H1 (cell line): ENCODE data around the gene TMEM79. TPM values are rescaled to one million over a fixed set of nuclear protein-coding genes. Genes with fewer than 3 reads are reported as not detected.

ENCODE experiments used
- CTCF ChIA-PET: fragments of 300-600 bp; sonication (Branson Sonifier 250); formaldehyde crosslinking; loops from one replicate; lab custom pipeline; 2021; ENCODE audit not compliant: partially characterized antibody; lab: Charles Lee
- POLR2A ChIA-PET: fragments of 300-600 bp; sonication (Branson Sonifier 250); formaldehyde crosslinking; loops from one replicate; lab custom pipeline; 2021; ENCODE audit warnings: inconsistent platforms; ENCODE audit not compliant: partially characterized antibody; lab: Charles Lee
- DNase-seq, 2 experiments: peaks; one replicate each; pipeline versions ENCODE4 v3.0.0 to v3.0.0-alpha.2; 2010 to 2022; ENCODE audit warnings: low spot score in 2 of 2, low read depth in 1 of 2, mixed read lengths in 1 of 2
- FAIRE-seq: peaks from 2 replicates; lab custom pipeline; 2011; peaks lifted over from hg19 to GRCh38; lab: Jason Lieb, UNC
- H2AFZ ChIP-seq: 2 replicates; pipeline ENCODE4 v1.8.1; 2012; ENCODE audit warnings: low read length, inconsistent platforms
- H2AK5ac ChIP-seq: 2 replicates; pipeline ENCODE4 v1.6.1; 2013; ENCODE audit warnings: low read depth, low read length
- H2BK120ac ChIP-seq: replicated peaks from 2 replicates; pipeline ENCODE3; 2013; ENCODE audit warnings: low read depth, low read length, inconsistent platforms
- H2BK12ac ChIP-seq: 2 replicates; pipeline ENCODE4 v1.6.1; 2013; ENCODE audit warnings: low read depth, low read length
- H2BK15ac ChIP-seq: 2 replicates; pipeline ENCODE4 v1.6.1; 2013; ENCODE audit warnings: low read length
- H2BK20ac ChIP-seq: 2 replicates; pipeline ENCODE4 v1.6.1; 2013; ENCODE audit warnings: low read length
- H2BK5ac ChIP-seq: 2 replicates; pipeline ENCODE4 v1.6.1; 2013; ENCODE audit warnings: low read depth, low read length
- H3K14ac ChIP-seq: 2 replicates; pipeline ENCODE4 v1.6.1; 2013; ENCODE audit warnings: inconsistent platforms; ENCODE audit not compliant: insufficient read length
- H3K18ac ChIP-seq: 2 replicates; pipeline ENCODE4 v1.6.1; 2013; ENCODE audit warnings: low read length; ENCODE audit errors: extremely low read depth
- H3K23ac ChIP-seq: 2 replicates; pipeline ENCODE4 v1.6.1; 2013; ENCODE audit warnings: inconsistent platforms; ENCODE audit not compliant: insufficient read length
- H3K23me2 ChIP-seq: 2 replicates; pipeline ENCODE4 v1.6.1; 2013; ENCODE audit warnings: low read depth, low read length
- H3K27ac ChIP-seq: 2 replicates; pipeline ENCODE4 v1.6.1; 2011; ENCODE audit warnings: low read depth, low read length, inconsistent platforms
- H3K27me3 ChIP-seq, 4 experiments: replicated peaks in 1 of 4; 1 replicate in 1 of 4; 2 replicates in 3 of 4; pipeline versions ENCODE4 v1.6.1 to v1.8.1; 2011 to 2013; ENCODE audit warnings: low read length in 3 of 4, mild to moderate bottlenecking in 3 of 4, inconsistent platforms in 2 of 4, mixed read lengths in 2 of 4, moderate library complexity in 1 of 4; ENCODE audit not compliant: control insufficient read depth in 3 of 4, insufficient read depth in 3 of 4; ENCODE audit errors: extremely low read depth in 1 of 4
- H3K36me3 ChIP-seq, 4 experiments: 2 replicates each; pipeline versions ENCODE4 v1.6.1 to v1.8.1; 2011 to 2013; ENCODE audit warnings: mild to moderate bottlenecking in 4 of 4, low read length in 3 of 4, moderate library complexity in 2 of 4, control low read depth in 1 of 4, inconsistent platforms in 1 of 4; ENCODE audit not compliant: insufficient read depth in 4 of 4, control insufficient read depth in 2 of 4
- H3K4ac ChIP-seq: replicated peaks from 2 replicates; pipeline ENCODE3; 2013; ENCODE audit warnings: low read length, low read depth, mixed read lengths, inconsistent platforms; ENCODE audit not compliant: insufficient read length
- H3K4me1 ChIP-seq, 4 experiments: replicated peaks in 1 of 4; 1 replicate in 1 of 4; 2 replicates in 3 of 4; pipeline versions ENCODE4 v1.6.1 to v1.8.1; 2011 to 2013; ENCODE audit warnings: low read length in 3 of 4, inconsistent platforms in 2 of 4, mixed read lengths in 1 of 4; ENCODE audit not compliant: insufficient read depth in 4 of 4, control insufficient read depth in 3 of 4
- H3K4me2 ChIP-seq, 2 experiments: 2 replicates each; pipeline versions ENCODE4 v1.6.1 to v1.8.1; 2011 to 2013; ENCODE audit warnings: low read depth in 2 of 2, low read length in 2 of 2, control low read depth in 1 of 2, inconsistent platforms in 1 of 2, mild to moderate bottlenecking in 1 of 2; ENCODE audit not compliant: insufficient read depth in 1 of 2
- H3K4me3 ChIP-seq, 4 experiments: fragments of 200-600, 300-600 bp in 1 of 4; sonication (generic), shearing (Covaris generic), sonication (Bioruptor Twin) in 1 of 4; 2 replicates each; pipeline versions ENCODE4 v1.5.1 to v1.8.1; 2011 to 2016; ENCODE audit warnings: low read length in 4 of 4, low read depth in 3 of 4, control low read depth in 2 of 4, inconsistent platforms in 2 of 4, mild to moderate bottlenecking in 2 of 4, mixed read lengths in 1 of 4, moderate library complexity in 1 of 4; ENCODE audit not compliant: insufficient read depth in 2 of 4; ENCODE audit errors: extremely low read depth in 1 of 4
- H3K56ac ChIP-seq: replicated peaks from 2 replicates; pipeline ENCODE3; 2013; ENCODE audit warnings: low read depth, mild to moderate bottlenecking, mixed read lengths, low read length, inconsistent platforms; ENCODE audit not compliant: insufficient read length
- H3K79me1 ChIP-seq: 2 replicates; pipeline ENCODE4 v1.6.1; 2013; ENCODE audit warnings: low read depth, low read length, control low read depth
- H3K79me2 ChIP-seq, 2 experiments: 2 replicates each; pipeline versions ENCODE4 v1.6.1 to v1.8.1; 2012 to 2013; ENCODE audit warnings: low read length in 2 of 2, mild to moderate bottlenecking in 2 of 2, inconsistent platforms in 1 of 2; ENCODE audit not compliant: insufficient read depth in 2 of 2, control insufficient read depth in 1 of 2
- H3K9ac ChIP-seq, 4 experiments: replicated peaks in 1 of 4; 1 replicate in 1 of 4; 2 replicates in 3 of 4; pipeline versions ENCODE4 v1.6.1 to v1.8.1; 2011 to 2013; ENCODE audit warnings: low read depth in 3 of 4, low read length in 3 of 4, control low read depth in 2 of 4, mild to moderate bottlenecking in 2 of 4, moderate library complexity in 2 of 4, inconsistent platforms in 1 of 4; ENCODE audit errors: extremely low read depth in 1 of 4
- H3K9me3 ChIP-seq, 2 experiments: 2 replicates each; pipeline versions ENCODE4 v1.6.1 to v1.8.1; 2012 to 2013; ENCODE audit warnings: mild to moderate bottlenecking in 2 of 2, moderate library complexity in 2 of 2, control low read depth in 1 of 2, inconsistent platforms in 1 of 2, low read depth in 1 of 2, low read length in 1 of 2, mixed read lengths in 1 of 2; ENCODE audit not compliant: insufficient read depth in 2 of 2
- H4K20me1 ChIP-seq, 2 experiments: replicated peaks in 1 of 2; 2 replicates each; pipeline versions ENCODE3 to v1.8.1; 2011 to 2013; ENCODE audit warnings: inconsistent platforms in 2 of 2, low read length in 2 of 2, mild to moderate bottlenecking in 1 of 2; ENCODE audit not compliant: insufficient read depth in 2 of 2, control insufficient read depth in 1 of 2
- H4K5ac ChIP-seq: 2 replicates; pipeline ENCODE4 v1.6.1; 2013; ENCODE audit warnings: low read length, low read depth, mixed read lengths, inconsistent platforms; ENCODE audit not compliant: insufficient read length
- H4K8ac ChIP-seq: 2 replicates; pipeline ENCODE4 v1.8.0; 2013; ENCODE audit warnings: mild to moderate bottlenecking, moderate library complexity, low read length, inconsistent platforms; ENCODE audit not compliant: insufficient read depth; ENCODE audit errors: extremely low read depth
- H4K91ac ChIP-seq: replicated peaks from 2 replicates; pipeline ENCODE3; 2013; ENCODE audit warnings: low read length, mixed read lengths, inconsistent platforms; ENCODE audit not compliant: insufficient read length
- WGBS, 2 experiments: shearing (Covaris generic) in 1 of 2; methylation state at CpG; one replicate each; pipeline versions ENCODE4 v1.1.6 to v1.1.7; 2013 to 2015; ENCODE audit warnings: low lambda C conversion rate in 2 of 2, mixed read lengths in 2 of 2, inconsistent platforms in 1 of 2, low coverage in 1 of 2, missing lambda C conversion rate in 1 of 2; ENCODE audit not compliant: insufficient replicate concordance in 2 of 2, insufficient coverage in 1 of 2, insufficient read length in 1 of 2; ENCODE audit errors: extremely low coverage in 1 of 2, missing lambda C conversion rate in 1 of 2; 5-methylcytosine and 5-hydroxymethylcytosine counted together
- polyA plus RNA-seq, 7 experiments: library from polyadenylated mRNA; depleted of rRNA in 3 of 7; stranded (reverse) in 5 of 7; unstranded in 2 of 7; fragments of >200 nt in 5 of 7; fragments of 200-250 nt in 2 of 7; gene quantifications; 1 replicate in 5 of 7; 2 replicates in 1 of 7; 4 replicates in 1 of 7; pipeline versions ENCODE4 v1.2.1 to v1.2.3, GENCODE V29; 2011 to 2013; ENCODE audit warnings: missing spikeins in 2 of 7, mixed read lengths in 2 of 7
- total RNA-seq: library from RNA; stranded (reverse); fragmentation: NEBNext Ultra II Directional; extraction: Animal tissue kit (Norgen Biotek cat#: 25700); gene quantifications from 2 replicates; pipeline ENCODE4 v1.2.1, GENCODE V29; 2021

Gene TMEM79
- total and polyA plus RNA-seq, 2 of the 8 experiments (the other 6 are each of a cell fraction or from before 2014, with no cell fraction given), result 2.1 to 2.3 TPM

DNA sequence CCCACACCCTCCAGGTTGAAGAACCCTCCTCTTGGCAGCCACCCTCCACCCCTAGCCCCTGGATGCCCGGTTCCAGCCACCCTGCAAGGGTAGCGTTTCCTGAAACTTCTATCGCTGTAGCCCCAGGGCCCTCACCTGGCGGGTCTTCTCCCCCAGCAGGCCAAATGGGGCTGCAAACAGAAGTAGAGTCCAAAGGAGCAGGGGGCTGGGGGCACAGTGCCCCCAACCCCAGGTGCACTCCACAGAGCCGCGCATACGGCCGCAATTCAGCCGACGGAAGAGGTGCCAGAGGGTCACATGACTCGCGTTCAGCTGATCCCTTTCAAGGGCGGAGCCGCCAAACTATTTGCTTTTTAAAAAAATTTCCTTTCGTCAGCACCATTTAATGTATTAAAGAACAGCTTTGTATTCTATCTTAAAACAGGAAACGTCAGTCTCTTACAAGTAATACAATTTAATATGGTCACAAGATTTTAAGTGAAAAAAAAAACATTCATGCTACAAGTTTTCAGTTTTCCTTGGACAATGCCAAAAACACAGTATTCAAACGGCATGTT, 11.3 kb downstream of the TMEM79 start, which contains the start of gene GLMP:
TSS of gene GLMP (minus strand) at position 289 of the 557 bp plus-strand sequence. CDS start at position 255, 34 bp downstream.
- Histone ChIP-seq H3K23ac (no peak within 1 kb of the TSS), H2BK20ac (no peak within 1 kb of the TSS), H3K4me3 (peak within 1 kb of the TSS; percentile 62 to 84 (median 72)), H2AK5ac (no peak within 1 kb of the TSS), H3K9ac (peak within 1 kb of the TSS in 3 of 4 experiments; percentile 49 to 81 (median 54); a peak in 6 of 7 replicates), H4K8ac (peak within 1 kb of the TSS; percentile 95), H3K4me1 (peaks cover 0 to 12% (median 4%) of the 10 kb centered on the region in 4 experiments; a peak in 3 of 7 replicates), H3K79me2 (no peaks in the 10 kb centered on the region), H2BK12ac (no peak within 1 kb of the TSS), H4K20me1 (peaks cover 0 to 3% of the 10 kb centered on the region in 2 experiments), H2BK5ac (no peak within 1 kb of the TSS), H2BK15ac (0 out of 2 replicates have a peak within 1 kb of the TSS, but pooled peaks have one; percentile 8), H3K4me2 (peak within 1 kb of the TSS; percentile 72 to 98), H3K4ac (peak within 1 kb of the TSS; percentile 6), H3K14ac (no peak within 1 kb of the TSS), H2BK120ac (no peak within 1 kb of the TSS), H3K56ac (no peak within 1 kb of the TSS), H3K27ac (no peak within 1 kb of the TSS), H3K27me3 (no peaks in the 10 kb centered on the region), H3K18ac (no peak within 1 kb of the TSS; the same call in 1 of the 2 replicates), H3K23me2 (peaks cover 7% of the 10 kb centered on the region; the same call in 1 of the 2 replicates), H3K79me1 (0 out of 2 replicates have a peak, but pooled peaks cover 3% of the 10 kb centered on the region), H4K91ac (no peak within 1 kb of the TSS), H4K5ac (no peak within 1 kb of the TSS), H3K36me3 (peaks cover 0 to 7% (median 0%) of the 10 kb centered on the region in 4 experiments; a peak in 2 of 8 replicates), H2AFZ (peak within 1 kb of the TSS; percentile 100), H3K9me3 (no peaks in the 10 kb centered on the region)
- ChIA-PET POLR2A (interaction anchor here (1.3 to 16.5 kb wide), 3 partner anchors 8 to 16 kb away, joined by 4 to 221 read pairs (median 5); partner anchors contain the start of genes SMG5 and TMEM79), CTCF (interaction anchor here (1.5 kb wide), 1 partner anchor 150 kb away, joined by 3 read pairs; no protein-coding TSS in a partner anchor)
- FAIRE-seq (no peak), DNase-seq (peak in 1 of 2 experiments; percentile 70)
- WGBS, 2 experiments, result 10% methylated on average over 17 of the region's 17 CpGs; no CpG with 5 or more reads in 1 of the 2 experiments
